ENCODE data around the gene KCNG1.

The KCNG1 gene

GRCh38 chr20:51036226-51036625 is 13.3 kb upstream of the KCNG1 start:
- DNase-seq, result no peak

- DNase-seq, result no peak
Measured at GRCh38 chr20:51034988-51035656, 12.2 kb upstream of the KCNG1 start.

GRCh38 chr20:51034476-51034875 is 11.6 kb upstream of the KCNG1 start:
- no peak for DNase-seq

GRCh38 chr20:51029963-51030920 is 7.3 kb upstream of the KCNG1 start:
- DNase-seq, result no peak

GRCh38 chr20:51029556-51029955 is 6.6 kb upstream of the KCNG1 start:
- no peak for DNase-seq

DNA sequence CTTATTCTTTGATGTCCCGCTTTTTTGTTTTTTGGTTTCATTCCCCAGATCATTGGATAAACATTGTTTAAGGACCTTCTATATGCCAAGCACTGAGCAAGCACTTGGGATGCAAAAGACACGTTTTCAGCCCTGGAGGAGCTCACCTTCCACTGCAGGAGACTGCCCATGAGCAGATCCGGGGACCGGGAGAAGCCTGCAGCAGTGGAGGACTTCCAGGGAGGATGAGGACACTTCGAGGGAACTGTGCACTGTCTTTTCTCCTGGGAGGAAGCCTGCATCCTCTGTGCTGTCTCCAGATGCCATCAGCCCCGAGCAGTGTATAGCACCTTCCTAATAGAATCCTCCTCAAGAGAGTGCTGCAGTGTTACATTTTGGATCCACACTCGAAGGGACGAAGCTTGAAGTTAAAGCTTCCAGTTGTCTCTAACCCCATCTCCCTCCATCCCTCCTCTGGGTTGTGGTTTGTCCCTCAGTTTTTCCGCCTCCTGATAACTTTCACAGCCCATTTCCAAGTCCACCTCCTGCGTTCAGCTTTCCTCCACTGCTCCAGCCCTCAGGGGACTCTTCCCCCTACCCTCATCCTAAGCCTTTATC is 5.8 kb upstream of the KCNG1 start:
- DNase-seq, result no peak

- DNase-seq, result no peak
Measured at GRCh38 chr20:51027035-51027795, 4.3 kb upstream of the KCNG1 start.

- no peak for DNase-seq
Measured at GRCh38 chr20:51026269-51026668, 3.4 kb upstream of the KCNG1 start.

GRCh38 chr20:51024761-51025160 is 1.9 kb upstream of the KCNG1 start:
- no peak for DNase-seq

DNA sequence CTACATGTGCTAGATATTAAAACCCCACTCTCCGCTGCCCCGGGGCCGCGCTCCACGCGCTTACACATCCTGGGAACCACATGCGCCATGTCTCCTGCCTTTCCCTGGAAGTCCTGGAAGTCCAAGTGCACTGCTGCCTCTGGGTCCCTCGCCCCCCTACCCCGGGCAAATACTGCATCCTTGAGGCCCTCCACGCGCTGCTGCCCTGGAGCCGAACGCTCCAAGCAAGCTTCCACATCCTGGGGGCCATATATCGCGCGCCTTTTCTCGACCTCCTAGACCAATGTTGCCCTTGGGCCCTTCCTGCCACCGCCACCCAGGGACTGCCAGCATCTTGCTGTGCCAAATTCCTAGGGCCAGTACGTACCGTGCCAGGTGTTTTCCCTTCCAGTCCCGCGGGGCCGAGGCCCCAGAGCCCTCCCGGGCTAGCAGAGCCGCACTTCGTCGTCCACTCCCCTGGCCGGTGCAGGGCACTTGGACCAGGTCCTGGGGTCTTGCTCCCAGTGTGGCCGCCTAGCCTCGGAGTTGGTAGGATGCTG is 779 bp upstream of the KCNG1 start:
- DNase-seq, result no peak

DNA sequence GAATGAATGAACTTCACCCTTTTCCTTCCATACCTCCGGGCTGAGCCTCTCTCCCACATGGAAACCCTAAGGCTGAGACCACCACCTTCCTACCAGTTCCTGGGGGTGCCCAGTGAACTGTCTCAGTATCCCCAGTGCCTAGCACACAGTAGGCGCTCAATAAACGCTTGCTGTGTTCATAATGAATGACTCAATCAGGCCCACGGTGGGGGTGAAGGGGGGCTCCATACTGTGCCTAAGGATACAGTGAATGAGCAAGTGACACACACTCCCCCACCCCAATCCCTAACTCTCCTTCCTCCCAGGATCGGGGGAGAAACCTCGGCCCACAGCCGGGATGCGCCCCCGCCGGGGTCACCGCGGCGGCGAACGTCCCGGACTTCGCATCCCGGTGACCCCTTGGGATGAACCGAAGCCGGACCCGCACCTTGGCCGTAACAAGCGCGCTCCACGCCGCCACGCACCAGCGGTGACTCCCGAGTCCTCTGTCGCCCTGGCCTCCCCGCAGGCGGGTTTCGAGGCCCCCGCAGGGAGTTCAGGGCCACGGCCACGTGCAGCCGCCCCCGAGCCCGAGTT is 592 bp downstream of the KCNG1 start:
- no peak for DNase-seq

- DNase-seq, result no peak
Measured at GRCh38 chr20:51021067-51022025, 1.6 kb downstream of the KCNG1 start.

GRCh38 chr20:51020657-51021056 is 2.2 kb downstream of the KCNG1 start:
- DNase-seq, result no peak

- no peak for DNase-seq
Measured at GRCh38 chr20:51019656-51020592, 3.0 kb downstream of the KCNG1 start.

GRCh38 chr20:51017251-51017650 is 5.7 kb downstream of the KCNG1 start:
- DNase-seq, result no peak

DNA sequence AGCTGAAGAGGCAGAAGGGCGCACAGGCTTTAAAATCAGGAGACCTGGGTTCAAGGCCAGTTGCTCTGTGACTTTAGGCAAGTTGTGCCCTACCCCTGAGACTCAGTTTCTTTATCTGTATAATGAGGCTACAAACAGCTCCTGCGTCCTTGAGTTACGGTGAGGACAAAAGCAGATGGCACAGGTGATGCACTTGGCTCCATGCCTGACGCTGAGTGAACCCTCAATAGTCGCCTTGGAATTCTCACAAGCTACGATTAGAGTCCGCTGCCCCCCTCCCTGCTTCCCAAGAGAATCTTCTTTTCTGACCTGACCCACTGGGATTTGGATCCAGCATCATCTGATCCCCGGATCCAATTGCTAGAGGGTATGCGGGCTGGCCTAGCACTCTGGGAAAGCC is 6.4 kb downstream of the KCNG1 start:
- DNase-seq, result no peak

DNA sequence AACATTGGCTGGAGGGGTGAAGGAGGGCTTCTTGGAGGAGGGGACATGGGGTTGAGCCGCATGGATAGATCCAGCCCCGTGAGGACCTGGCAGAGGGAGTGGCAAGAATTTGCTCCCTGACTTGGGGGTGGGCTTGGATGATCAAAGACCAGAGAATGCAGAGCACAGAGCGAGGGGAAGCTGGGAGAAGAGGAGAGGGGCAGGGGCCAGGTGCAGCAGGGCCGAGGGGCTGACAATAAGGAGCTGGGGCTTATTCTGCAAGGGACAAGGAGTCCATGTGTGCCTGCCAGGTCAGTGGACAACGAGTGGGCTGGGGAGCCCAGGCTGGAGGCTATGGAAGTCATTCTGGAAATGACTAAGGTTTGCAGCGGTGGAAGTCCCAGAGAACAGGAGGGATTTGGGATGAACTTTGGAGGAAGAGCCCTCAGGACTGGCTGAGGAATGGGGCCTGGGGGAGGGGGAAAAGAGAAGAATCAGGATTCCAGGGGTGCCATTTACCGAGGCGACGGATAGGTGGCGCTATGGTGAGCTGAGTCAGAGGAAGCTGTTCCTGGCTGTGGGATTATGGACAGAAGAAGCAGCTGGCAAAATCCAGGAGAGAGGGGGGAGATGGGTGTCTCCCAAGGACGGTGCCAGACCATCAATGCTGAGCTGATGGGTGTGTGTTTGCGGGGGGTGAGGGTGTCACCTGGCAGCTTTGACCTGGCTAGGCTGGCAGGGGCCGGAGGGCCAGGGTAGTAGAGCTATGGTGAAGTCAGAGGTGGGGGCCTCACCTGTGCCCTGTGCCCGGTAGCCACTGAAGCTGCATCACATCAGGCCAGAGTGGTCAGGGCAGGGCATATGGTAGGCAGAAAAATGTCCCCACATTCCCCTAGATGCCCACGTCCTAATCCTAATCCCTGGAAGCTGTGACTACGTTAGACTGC is 7.8 kb downstream of the KCNG1 start:
- DNase-seq, result no peak

DNA sequence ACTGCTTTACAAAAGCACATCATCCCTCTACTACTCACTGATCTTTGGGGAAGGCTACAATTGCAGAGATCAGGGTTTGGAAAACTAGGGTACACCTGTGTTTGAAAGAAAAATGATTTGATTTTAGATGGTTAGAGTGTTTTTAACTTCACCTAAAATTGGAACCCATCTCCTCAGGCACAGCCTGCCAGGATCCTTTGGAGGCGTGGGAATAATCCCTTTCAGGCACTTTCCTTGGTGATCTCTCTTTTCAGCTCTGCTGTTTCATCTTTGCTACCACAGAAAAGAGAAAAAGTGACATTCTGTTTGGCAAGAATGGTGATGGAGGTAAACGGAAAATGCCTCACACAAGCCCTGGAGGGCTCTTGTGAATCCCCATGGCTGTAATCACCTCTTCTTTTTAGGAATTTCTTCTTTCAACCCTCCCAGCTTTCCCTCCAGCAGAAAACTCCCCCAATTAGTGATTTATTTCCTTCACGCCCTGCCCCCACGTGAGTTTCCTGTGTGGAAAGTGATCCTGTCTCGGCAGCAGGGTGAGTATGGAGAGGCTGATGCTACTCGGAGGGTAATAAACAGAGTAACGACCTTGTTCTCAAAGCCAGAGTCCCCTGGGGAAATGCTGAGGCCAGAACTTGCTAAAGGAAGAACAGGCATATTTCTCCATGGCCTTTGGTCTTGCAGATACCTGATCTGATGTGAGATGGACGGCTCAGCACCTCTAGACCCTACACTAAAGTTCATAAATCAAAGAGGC is 9.2 kb downstream of the KCNG1 start:
- DNase-seq, result no peak

All from NCI-H1417 treated with DMSO at 0.1 percent for 48 hours (cell line).